OCI-LY3 (cell line): ENCODE results near the gene PREX1.

ENCODE experiments used
- CTCF ChIP-seq: fragments of 200-600, 300-600 bp; sonication (generic); IDR thresholded peaks from 2 replicates; pipeline ENCODE4 v1.5.1; 2014; ENCODE audit warnings: antibody characterized with exemption, low read length, low read depth
- EZH2phosphoT487 ChIP-seq: fragments of 200-600 bp; shearing (Covaris generic); IDR thresholded peaks from 2 replicates; pipeline ENCODE4 v1.6.1; 2018; ENCODE audit warnings: antibody characterized with exemption, mixed run types, low read depth

GRCh38 chr20:48804300-48804980 lies 23.4 kb downstream of the PREX1 start:
- TF ChIP-seq CTCF: no peak
- no peak for TF ChIP-seq EZH2phosphoT487
